Lung (tissue), 12 donors: ENCODE measurements around the gene HPGDS. TPM values are rescaled to one million over a fixed set of nuclear protein-coding genes. Genes with fewer than 3 reads are reported as not detected.

Source experiments
- ATAC-seq: fragments of 200-7000 bp; cut with Tn5 transposase; one replicate; pipeline ENCODE4 v1.9.1; 2020; ENCODE audit warnings: moderate number of reproducible peaks; ENCODE audit not compliant: insufficient read depth, low FRiP score
- DNase-seq, 3 donors: peaks; one replicate each; pipeline ENCODE4 v3.0.0-alpha.2; 2013 to 2017
- H3K27ac ChIP-seq, 2 donors: one replicate each; pipeline ENCODE4 v1.5.1; 2013; ENCODE audit warnings: mild to moderate bottlenecking in 2 of 2, moderate library complexity in 2 of 2, control low read depth in 1 of 2, inconsistent platforms in 1 of 2, low read depth in 1 of 2, low read length in 1 of 2
- H3K27me3 ChIP-seq, 3 donors: one replicate each; pipeline ENCODE4 v1.5.1; 2013; ENCODE audit warnings: low read length in 2 of 3; ENCODE audit not compliant: control insufficient read depth in 3 of 3, insufficient read depth in 3 of 3
- H3K36me3 ChIP-seq, 4 donors: one replicate each; pipeline ENCODE4 v1.5.1; 2013; ENCODE audit warnings: low read length in 4 of 4, mild to moderate bottlenecking in 1 of 4, moderate library complexity in 1 of 4; ENCODE audit not compliant: control insufficient read depth in 4 of 4, insufficient read depth in 4 of 4
- H3K4me1 ChIP-seq, 5 donors: one replicate each; pipeline ENCODE4 v1.5.1; 2013; ENCODE audit warnings: low read length in 5 of 5, mild to moderate bottlenecking in 2 of 5, moderate library complexity in 1 of 5; ENCODE audit not compliant: control insufficient read depth in 5 of 5, insufficient read depth in 5 of 5
- H3K4me3 ChIP-seq: one replicate; pipeline ENCODE4 v1.5.1; 2013; ENCODE audit warnings: mild to moderate bottlenecking, control low read depth, moderate library complexity
- H3K9ac ChIP-seq, 2 donors: one replicate each; pipeline ENCODE4 v1.5.1; 2013; ENCODE audit warnings: low read length in 2 of 2, control low read depth in 1 of 2; ENCODE audit not compliant: insufficient read depth in 1 of 2
- H3K9me3 ChIP-seq, 4 donors: one replicate each; pipeline ENCODE4 v1.5.1; 2013; ENCODE audit warnings: low read length in 3 of 4, mild to moderate bottlenecking in 1 of 4, moderate library complexity in 1 of 4; ENCODE audit not compliant: control insufficient read depth in 4 of 4, insufficient read depth in 3 of 4
- CTCF ChIP-seq: IDR thresholded peaks from 2 replicates; pipeline ENCODE4 v1.5.1; 2012; ENCODE audit warnings: mild to moderate bottlenecking; ENCODE audit errors: control extremely low read depth, extremely low read depth
- WGBS, 2 donors: extraction: QIAGEN DNeasy Blood & Tissue Kit; methylation state at CpG; one replicate each; pipeline ENCODE4 v1.1.7; 2013; 5-methylcytosine and 5-hydroxymethylcytosine counted together
- polyA plus RNA-seq, 2 donors: library from polyadenylated mRNA; stranded (reverse); fragments of 200-250 nt; gene quantifications; one replicate each; pipeline ENCODE4 v1.2.1, GENCODE V29; 2013
- total RNA-seq, 2 donors: library from RNA; depleted of rRNA in 1 of 2; stranded (reverse); fragments of >200 nt in 1 of 2; gene quantifications; one replicate each; pipeline ENCODE4 v1.2.1, GENCODE V29; 2014 to 2021
- donor health status: control.
- donor health status: control.
- donor health status: Bipolar disorder and iron deficiency.
- donor health status: healthy.
- donor health status: DM: yes; HTN: yes; CAD: no.

The HPGDS gene
- total and polyA plus RNA-seq, 4 donors = 0.65 to 7.0 (median 2.3) TPM

GRCh38 chr4:94349193-94349592 lies 6.6 kb upstream of the HPGDS start:
- H3K9ac ChIP-seq = no peak overlapping the region
- ATAC-seq (no peak), DNase-seq (peak in 2 of 3 donors; percentile 55 to 56)
- H3K9me3 ChIP-seq = peaks cover 0 to 2% (median 0%) of the 10 kb centered on the region in 4 donors
- H3K27ac ChIP-seq = no peak overlapping the region
- no peak overlapping the region for H3K4me3 ChIP-seq
- H3K4me1 ChIP-seq = no peaks in the 10 kb centered on the region
- no peak for TF ChIP-seq CTCF
- 75 to 89% methylated on average over 1 of the region's 1 CpG for WGBS, 2 donors
- no peaks in the 10 kb centered on the region for H3K27me3 ChIP-seq
- no peaks in the 10 kb centered on the region for H3K36me3 ChIP-seq

GRCh38 chr4:94348666-94349065 lies 6.0 kb upstream of the HPGDS start:
- Histone ChIP-seq H3K4me1 (no peaks in the 10 kb centered on the region), H3K36me3 (no peaks in the 10 kb centered on the region), H3K9me3 (peaks cover 0 to 2% (median 0%) of the 10 kb centered on the region in 4 donors), H3K9ac (no peak overlapping the region), H3K27me3 (no peaks in the 10 kb centered on the region), H3K27ac (no peak overlapping the region), H3K4me3 (no peak overlapping the region)
- no peak for DNase-seq
- ATAC-seq = no peak
- no peak for TF ChIP-seq CTCF
- 91 to 98% methylated on average over 3 of the region's 3 CpGs for WGBS, 2 donors

- Histone ChIP-seq H3K4me3 (no peak overlapping the region), H3K9ac (no peak overlapping the region), H3K36me3 (no peaks in the 10 kb centered on the region), H3K27ac (no peak overlapping the region), H3K4me1 (no peaks in the 10 kb centered on the region), H3K9me3 (peaks cover 0 to 2% (median 0%) of the 10 kb centered on the region in 4 donors), H3K27me3 (no peaks in the 10 kb centered on the region)
- DNase-seq (no peak), ATAC-seq (no peak)
- no peak for TF ChIP-seq CTCF
These were observed 3.9 kb upstream of the HPGDS start for GRCh38 chr4:94346541-94346940.

- H3K9me3 ChIP-seq = peaks cover 0 to 2% (median 0%) of the 10 kb centered on the region in 4 donors
- H3K27me3 ChIP-seq = no peaks in the 10 kb centered on the region
- H3K27ac ChIP-seq = no peak overlapping the region
- no peak overlapping the region for H3K4me3 ChIP-seq
- no peak for ATAC-seq
- H3K36me3 ChIP-seq = no peaks in the 10 kb centered on the region
- 20 to 40% methylated on average over 2 of the region's 2 CpGs for WGBS, 2 donors
- H3K4me1 ChIP-seq = no peaks in the 10 kb centered on the region
- no peak for TF ChIP-seq CTCF
- no peak overlapping the region for H3K9ac ChIP-seq
- DNase-seq = no peak
These were observed 3.3 kb upstream of the HPGDS start for GRCh38 chr4:94345969-94346368.
